K562 (cell line): ENCODE measurements around the gene LRRC8C.

Experiments
- CTCF ChIP-seq, 3 experiments: IDR thresholded peaks in 2 of 3; conservative IDR thresholded peaks in 1 of 3; 2 replicates each; pipeline ENCODE4 v1.5.1; 2011 to 2012; ENCODE audit warnings: low read length in 3 of 3, mild to moderate bottlenecking in 3 of 3, control low read depth in 2 of 3, improper control_type of control experiment in 1 of 3, inconsistent platforms in 1 of 3, low read depth in 1 of 3, mixed read lengths in 1 of 3, moderate library complexity in 1 of 3; ENCODE audit not compliant: insufficient read depth in 2 of 3
- DEAF1 ChIP-seq: fragments of 450-650 bp; formaldehyde crosslinking; IDR thresholded peaks from 2 replicates; pipeline ENCODE4 v1.4.0; 2020; ENCODE audit warnings: mild to moderate bottlenecking, moderate library complexity
- JUN ChIP-seq, 2 experiments: sonication (generic) in 1 of 2; formaldehyde crosslinking in 1 of 2; IDR thresholded peaks; 2 replicates each; pipeline versions ENCODE4 v1.6.1 to v1.8.0; 2012 to 2022; ENCODE audit warnings: borderline replicate concordance in 2 of 2, mild to moderate bottlenecking in 2 of 2, improper control_type of control experiment in 1 of 2, low read depth in 1 of 2, low read length in 1 of 2, missing genetic modification reagents in 1 of 2
- PHF8 ChIP-seq: fragments of 200-600 bp; sonication (generic); IDR thresholded peaks from 2 replicates; pipeline ENCODE4 v1.6.1; 2012; ENCODE audit warnings: mixed run types, mild to moderate bottlenecking, inconsistent platforms, low read length, moderate library complexity, borderline replicate concordance
- RFX5 ChIP-seq: IDR thresholded peaks from 2 replicates; pipeline ENCODE4 v1.6.1; 2011; ENCODE audit warnings: low read depth, mild to moderate bottlenecking, improper control_type of control experiment, low read length
- TF ChIP-seq, protein P1 (sequence below), 2 experiments: fragments of 450-650 bp; formaldehyde crosslinking in 1 of 2; IDR thresholded peaks; 2 replicates each; pipeline versions ENCODE4 v1.4.0 to v1.6.1; 2014 to 2020; ENCODE audit warnings: mild to moderate bottlenecking in 2 of 2, borderline replicate concordance in 1 of 2, low read depth in 1 of 2
- TF ChIP-seq, protein P2 (sequence below), 2 experiments: fragments of 450-650 bp in 1 of 2; sonication (generic) in 1 of 2; formaldehyde crosslinking in 1 of 2; IDR thresholded peaks; 2 replicates each; pipeline versions ENCODE4 v1.7.1 to v1.9.0; 2016 to 2022; ENCODE audit warnings: inconsistent platforms in 1 of 2, mild to moderate bottlenecking in 1 of 2, missing genetic modification reagents in 1 of 2

- TF ChIP-seq RFX5, result no peak
- TF ChIP-seq JUN (IDR thresholded peaks at IDR 0.05; ENCODE audit: borderline replicate concordance, low read depth, low read length), result no peak
- TF ChIP-seq JUN (CRISPR knock-in tag; IDR thresholded peaks at IDR 0.05; ENCODE audit: borderline replicate concordance), result no peak
- TF ChIP-seq DEAF1 (CRISPR knock-in tag), result no peak
- TF ChIP-seq PHF8, result no peak
- TF ChIP-seq, protein P1, sequence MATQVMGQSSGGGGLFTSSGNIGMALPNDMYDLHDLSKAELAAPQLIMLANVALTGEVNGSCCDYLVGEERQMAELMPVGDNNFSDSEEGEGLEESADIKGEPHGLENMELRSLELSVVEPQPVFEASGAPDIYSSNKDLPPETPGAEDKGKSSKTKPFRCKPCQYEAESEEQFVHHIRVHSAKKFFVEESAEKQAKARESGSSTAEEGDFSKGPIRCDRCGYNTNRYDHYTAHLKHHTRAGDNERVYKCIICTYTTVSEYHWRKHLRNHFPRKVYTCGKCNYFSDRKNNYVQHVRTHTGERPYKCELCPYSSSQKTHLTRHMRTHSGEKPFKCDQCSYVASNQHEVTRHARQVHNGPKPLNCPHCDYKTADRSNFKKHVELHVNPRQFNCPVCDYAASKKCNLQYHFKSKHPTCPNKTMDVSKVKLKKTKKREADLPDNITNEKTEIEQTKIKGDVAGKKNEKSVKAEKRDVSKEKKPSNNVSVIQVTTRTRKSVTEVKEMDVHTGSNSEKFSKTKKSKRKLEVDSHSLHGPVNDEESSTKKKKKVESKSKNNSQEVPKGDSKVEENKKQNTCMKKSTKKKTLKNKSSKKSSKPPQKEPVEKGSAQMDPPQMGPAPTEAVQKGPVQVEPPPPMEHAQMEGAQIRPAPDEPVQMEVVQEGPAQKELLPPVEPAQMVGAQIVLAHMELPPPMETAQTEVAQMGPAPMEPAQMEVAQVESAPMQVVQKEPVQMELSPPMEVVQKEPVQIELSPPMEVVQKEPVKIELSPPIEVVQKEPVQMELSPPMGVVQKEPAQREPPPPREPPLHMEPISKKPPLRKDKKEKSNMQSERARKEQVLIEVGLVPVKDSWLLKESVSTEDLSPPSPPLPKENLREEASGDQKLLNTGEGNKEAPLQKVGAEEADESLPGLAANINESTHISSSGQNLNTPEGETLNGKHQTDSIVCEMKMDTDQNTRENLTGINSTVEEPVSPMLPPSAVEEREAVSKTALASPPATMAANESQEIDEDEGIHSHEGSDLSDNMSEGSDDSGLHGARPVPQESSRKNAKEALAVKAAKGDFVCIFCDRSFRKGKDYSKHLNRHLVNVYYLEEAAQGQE (IDR thresholded peaks at IDR 0.05; ENCODE audit: borderline replicate concordance), result no peak
- TF ChIP-seq, protein P1 (CRISPR knock-in tag; IDR thresholded peaks at IDR 0.05; ENCODE audit: low read depth), result no peak
- TF ChIP-seq, protein P2, sequence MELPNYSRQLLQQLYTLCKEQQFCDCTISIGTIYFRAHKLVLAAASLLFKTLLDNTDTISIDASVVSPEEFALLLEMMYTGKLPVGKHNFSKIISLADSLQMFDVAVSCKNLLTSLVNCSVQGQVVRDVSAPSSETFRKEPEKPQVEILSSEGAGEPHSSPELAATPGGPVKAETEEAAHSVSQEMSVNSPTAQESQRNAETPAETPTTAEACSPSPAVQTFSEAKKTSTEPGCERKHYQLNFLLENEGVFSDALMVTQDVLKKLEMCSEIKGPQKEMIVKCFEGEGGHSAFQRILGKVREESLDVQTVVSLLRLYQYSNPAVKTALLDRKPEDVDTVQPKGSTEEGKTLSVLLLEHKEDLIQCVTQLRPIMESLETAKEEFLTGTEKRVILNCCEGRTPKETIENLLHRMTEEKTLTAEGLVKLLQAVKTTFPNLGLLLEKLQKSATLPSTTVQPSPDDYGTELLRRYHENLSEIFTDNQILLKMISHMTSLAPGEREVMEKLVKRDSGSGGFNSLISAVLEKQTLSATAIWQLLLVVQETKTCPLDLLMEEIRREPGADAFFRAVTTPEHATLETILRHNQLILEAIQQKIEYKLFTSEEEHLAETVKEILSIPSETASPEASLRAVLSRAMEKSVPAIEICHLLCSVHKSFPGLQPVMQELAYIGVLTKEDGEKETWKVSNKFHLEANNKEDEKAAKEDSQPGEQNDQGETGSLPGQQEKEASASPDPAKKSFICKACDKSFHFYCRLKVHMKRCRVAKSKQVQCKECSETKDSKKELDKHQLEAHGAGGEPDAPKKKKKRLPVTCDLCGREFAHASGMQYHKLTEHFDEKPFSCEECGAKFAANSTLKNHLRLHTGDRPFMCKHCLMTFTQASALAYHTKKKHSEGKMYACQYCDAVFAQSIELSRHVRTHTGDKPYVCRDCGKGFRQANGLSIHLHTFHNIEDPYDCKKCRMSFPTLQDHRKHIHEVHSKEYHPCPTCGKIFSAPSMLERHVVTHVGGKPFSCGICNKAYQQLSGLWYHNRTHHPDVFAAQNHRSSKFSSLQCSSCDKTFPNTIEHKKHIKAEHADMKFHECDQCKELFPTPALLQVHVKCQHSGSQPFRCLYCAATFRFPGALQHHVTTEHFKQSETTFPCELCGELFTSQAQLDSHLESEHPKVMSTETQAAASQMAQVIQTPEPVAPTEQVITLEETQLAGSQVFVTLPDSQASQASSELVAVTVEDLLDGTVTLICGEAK (IDR thresholded peaks at IDR 0.05), result no peak
- TF ChIP-seq, protein P2 (CRISPR knock-in tag; IDR thresholded peaks at IDR 0.05), result no peak
- TF ChIP-seq CTCF (IDR thresholded peaks at IDR 0.05 in 2 of 3, conservative IDR thresholded peaks at IDR 0.05 in 1 of 3; ENCODE audit: insufficient read depth in 2 of 3, low read depth in 1 of 3, low read length in 3 of 3), result no peak
Observed at GRCh38 chr1:89739013-89739843, 106.3 kb downstream of the LRRC8C start.
